ENCODE measurements around the gene PTP4A2. TPM values are rescaled to one million over a fixed set of nuclear protein-coding genes. Genes with fewer than 3 reads are reported as not detected.

Gene PTP4A2
- total and polyA plus RNA-seq, 10 of the 15 experiments (the other 5 are each of a cell fraction or from before 2014, with no cell fraction given), result 180 to 909 (median 375) TPM

GRCh38 chr1:31862071-31862470 is 76.1 kb downstream of the PTP4A2 start:
- CTCF ChIA-PET, result interaction anchor here (0.6 to 5.5 kb wide), 5 partner anchors 10 to 103 kb away, joined by 3 to 42 read pairs (median 6); no protein-coding TSS in a partner anchor
- no peak overlapping the region for H3K4me2 ChIP-seq (ENCODE audit: control insufficient read depth, insufficient read depth)
- no peak for ATAC-seq
- H2AFZ ChIP-seq (ENCODE audit: control insufficient read depth, low read depth, low read length), result no peak overlapping the region
- in situ Hi-C loops (cut with MboI), result no loop called here
- no peak overlapping the region for H3K4me3 ChIP-seq
- SMC1A ChIA-PET (ENCODE audit: uncharacterized antibody, unreplicated experiment), result interaction anchor here (2.3 to 2.7 kb wide), 3 partner anchors 18 to 100 kb away, joined by 8 to 27 read pairs (median 10); no protein-coding TSS in a partner anchor
- BruUV-seq (replicated peaks), result no TSS peak
- WGBS (ENCODE audit: insufficient coverage, insufficient replicate concordance, low lambda C conversion rate, missing lambda C conversion rate), result 70% methylated on average over 4 of the region's 4 CpGs
- no peaks in the 10 kb centered on the region for H3K79me2 ChIP-seq (ENCODE audit: control insufficient read depth, insufficient read depth, low read length)
- no peaks in the 10 kb centered on the region for H3K36me3 ChIP-seq (ENCODE audit: control insufficient read depth in 2 of 2, insufficient read depth in 2 of 2, low read length in 1 of 2)
- no peaks in the 10 kb centered on the region for H4K20me1 ChIP-seq (ENCODE audit: control insufficient read depth, insufficient read depth)
- H3K4me1 ChIP-seq (ENCODE audit: control insufficient read depth, insufficient read depth, low read length), result peaks cover 10% of the 10 kb centered on the region
- RAD21 ChIA-PET (ENCODE audit: unreplicated experiment), result interaction anchor here (1.0 to 2.5 kb wide), 4 partner anchors 30 to 101 kb away, joined by 3 to 15 read pairs (median 4); no protein-coding TSS in a partner anchor
- DNase-seq (ENCODE audit: low read depth, low spot score), result no peak
- intact Hi-C loops (cut with micrococcal nuclease; ENCODE audit: unreplicated experiment), result no loop called here
- H3K9ac ChIP-seq (ENCODE audit: control insufficient read depth, insufficient read depth, low read length), result no peak overlapping the region
- POLR2A ChIA-PET, result no interaction called here
- no peak overlapping the region for H3K27ac ChIP-seq (ENCODE audit: control insufficient read depth, insufficient read depth)
- H3K27me3 ChIP-seq (replicated peaks in 1 of 2; ENCODE audit: control insufficient read depth in 2 of 2, insufficient read depth in 2 of 2, low read length in 1 of 2), result no peaks in the 10 kb centered on the region
- H3K9me3 ChIP-seq (replicated peaks; ENCODE audit: control insufficient read depth, insufficient read depth, low read length), result no peaks in the 10 kb centered on the region
- peak; percentile 65 for FAIRE-seq
- TF ChIP-seq ZZZ3 (IDR thresholded peaks at IDR 0.05; ENCODE audit: control insufficient read depth, insufficient read length, low read depth), result no peak
- TF ChIP-seq, protein P1, sequence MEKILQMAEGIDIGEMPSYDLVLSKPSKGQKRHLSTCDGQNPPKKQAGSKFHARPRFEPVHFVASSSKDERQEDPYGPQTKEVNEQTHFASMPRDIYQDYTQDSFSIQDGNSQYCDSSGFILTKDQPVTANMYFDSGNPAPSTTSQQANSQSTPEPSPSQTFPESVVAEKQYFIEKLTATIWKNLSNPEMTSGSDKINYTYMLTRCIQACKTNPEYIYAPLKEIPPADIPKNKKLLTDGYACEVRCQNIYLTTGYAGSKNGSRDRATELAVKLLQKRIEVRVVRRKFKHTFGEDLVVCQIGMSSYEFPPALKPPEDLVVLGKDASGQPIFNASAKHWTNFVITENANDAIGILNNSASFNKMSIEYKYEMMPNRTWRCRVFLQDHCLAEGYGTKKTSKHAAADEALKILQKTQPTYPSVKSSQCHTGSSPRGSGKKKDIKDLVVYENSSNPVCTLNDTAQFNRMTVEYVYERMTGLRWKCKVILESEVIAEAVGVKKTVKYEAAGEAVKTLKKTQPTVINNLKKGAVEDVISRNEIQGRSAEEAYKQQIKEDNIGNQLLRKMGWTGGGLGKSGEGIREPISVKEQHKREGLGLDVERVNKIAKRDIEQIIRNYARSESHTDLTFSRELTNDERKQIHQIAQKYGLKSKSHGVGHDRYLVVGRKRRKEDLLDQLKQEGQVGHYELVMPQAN (conservative IDR thresholded peaks at IDR 0.05), result no peak
- TF ChIP-seq, protein P2, sequence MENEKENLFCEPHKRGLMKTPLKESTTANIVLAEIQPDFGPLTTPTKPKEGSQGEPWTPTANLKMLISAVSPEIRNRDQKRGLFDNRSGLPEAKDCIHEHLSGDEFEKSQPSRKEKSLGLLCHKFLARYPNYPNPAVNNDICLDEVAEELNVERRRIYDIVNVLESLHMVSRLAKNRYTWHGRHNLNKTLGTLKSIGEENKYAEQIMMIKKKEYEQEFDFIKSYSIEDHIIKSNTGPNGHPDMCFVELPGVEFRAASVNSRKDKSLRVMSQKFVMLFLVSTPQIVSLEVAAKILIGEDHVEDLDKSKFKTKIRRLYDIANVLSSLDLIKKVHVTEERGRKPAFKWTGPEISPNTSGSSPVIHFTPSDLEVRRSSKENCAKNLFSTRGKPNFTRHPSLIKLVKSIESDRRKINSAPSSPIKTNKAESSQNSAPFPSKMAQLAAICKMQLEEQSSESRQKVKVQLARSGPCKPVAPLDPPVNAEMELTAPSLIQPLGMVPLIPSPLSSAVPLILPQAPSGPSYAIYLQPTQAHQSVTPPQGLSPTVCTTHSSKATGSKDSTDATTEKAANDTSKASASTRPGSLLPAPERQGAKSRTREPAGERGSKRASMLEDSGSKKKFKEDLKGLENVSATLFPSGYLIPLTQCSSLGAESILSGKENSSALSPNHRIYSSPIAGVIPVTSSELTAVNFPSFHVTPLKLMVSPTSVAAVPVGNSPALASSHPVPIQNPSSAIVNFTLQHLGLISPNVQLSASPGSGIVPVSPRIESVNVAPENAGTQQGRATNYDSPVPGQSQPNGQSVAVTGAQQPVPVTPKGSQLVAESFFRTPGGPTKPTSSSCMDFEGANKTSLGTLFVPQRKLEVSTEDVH (IDR thresholded peaks at IDR 0.05; ENCODE audit: low read depth, partially characterized antibody), result no peak
- no peak for TF ChIP-seq SKIL (IDR thresholded peaks at IDR 0.05; ENCODE audit: low read depth, poor library complexity, severe bottlenecking)
- no peak for TF ChIP-seq RAD51 (IDR thresholded peaks at IDR 0.05)
- no peak for TF ChIP-seq ZBTB40 (IDR thresholded peaks at IDR 0.05; ENCODE audit: borderline replicate concordance)
- no peak for TF ChIP-seq RELA (IDR thresholded peaks at IDR 0.05; ENCODE audit: borderline replicate concordance, partially characterized antibody)
- TF ChIP-seq YBX1 (IDR thresholded peaks at IDR 0.05), result no peak
- TF ChIP-seq SMC3 (IDR thresholded peaks at IDR 0.05; ENCODE audit: borderline replicate concordance, low read length), result no peak

Data from GM12878 (cell line).